ENCODE results near the gene S1PR3.

GRCh38 chr9:88957526-88957925 is 33.7 kb upstream of the S1PR3 start:
- TF ChIP-seq, protein P1, sequence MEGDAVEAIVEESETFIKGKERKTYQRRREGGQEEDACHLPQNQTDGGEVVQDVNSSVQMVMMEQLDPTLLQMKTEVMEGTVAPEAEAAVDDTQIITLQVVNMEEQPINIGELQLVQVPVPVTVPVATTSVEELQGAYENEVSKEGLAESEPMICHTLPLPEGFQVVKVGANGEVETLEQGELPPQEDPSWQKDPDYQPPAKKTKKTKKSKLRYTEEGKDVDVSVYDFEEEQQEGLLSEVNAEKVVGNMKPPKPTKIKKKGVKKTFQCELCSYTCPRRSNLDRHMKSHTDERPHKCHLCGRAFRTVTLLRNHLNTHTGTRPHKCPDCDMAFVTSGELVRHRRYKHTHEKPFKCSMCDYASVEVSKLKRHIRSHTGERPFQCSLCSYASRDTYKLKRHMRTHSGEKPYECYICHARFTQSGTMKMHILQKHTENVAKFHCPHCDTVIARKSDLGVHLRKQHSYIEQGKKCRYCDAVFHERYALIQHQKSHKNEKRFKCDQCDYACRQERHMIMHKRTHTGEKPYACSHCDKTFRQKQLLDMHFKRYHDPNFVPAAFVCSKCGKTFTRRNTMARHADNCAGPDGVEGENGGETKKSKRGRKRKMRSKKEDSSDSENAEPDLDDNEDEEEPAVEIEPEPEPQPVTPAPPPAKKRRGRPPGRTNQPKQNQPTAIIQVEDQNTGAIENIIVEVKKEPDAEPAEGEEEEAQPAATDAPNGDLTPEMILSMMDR (IDR thresholded peaks at IDR 0.05): no peak
- TF ChIP-seq POLR2A (IDR thresholded peaks at IDR 0.05): no peak

Data from thyroid gland (tissue), 4 donors.